Right renal pelvis (tissue), 4 donors: ENCODE results near the gene TRIM8. TPM values are rescaled to one million over a fixed set of nuclear protein-coding genes. Genes with fewer than 3 reads are reported as not detected.

Experiments used
- DNase-seq, 4 donors: peaks; one replicate each; pipeline ENCODE4 v3.0.0-alpha.2; 2013; ENCODE audit warnings: low read depth in 4 of 4, low spot score in 3 of 4, missing footprints in 1 of 4
- polyA plus RNA-seq, 4 donors: library from polyadenylated mRNA; unstranded; fragments of 120-200 nt; gene quantifications; one replicate each; pipeline ENCODE4 v1.2.1, GENCODE V29; 2013; ENCODE audit not compliant: insufficient read length in 4 of 4

Gene TRIM8
- polyA plus RNA-seq, 4 donors: 135 to 143 (median 136) TPM

GRCh38 chr10:102614888-102615287, 29.4 kb upstream of the TRIM8 start:
- DNase-seq: no peak

DNA sequence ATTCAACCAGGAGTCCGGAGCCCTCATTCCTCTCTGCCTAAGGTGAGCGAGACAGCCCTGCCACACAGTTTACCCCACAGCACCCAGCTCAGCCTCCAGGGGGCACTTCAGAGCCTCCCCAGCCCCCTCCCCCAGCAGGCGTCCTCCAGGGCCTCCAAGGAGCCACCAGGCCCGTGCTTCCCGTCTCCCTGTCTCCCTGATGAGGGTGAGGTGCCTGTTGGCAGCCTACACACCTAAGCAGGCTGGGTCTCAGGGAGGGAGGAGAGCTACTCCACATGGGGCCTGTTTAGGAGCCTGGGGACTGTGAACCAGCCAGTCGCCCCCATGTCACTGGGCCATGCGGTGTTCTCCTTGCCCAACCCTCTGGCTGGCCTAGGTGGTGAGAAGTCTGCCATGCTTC, 28.9 kb upstream of the TRIM8 start:
- DNase-seq: no peak

- DNase-seq: no peak
These were observed 28.1 kb upstream of the TRIM8 start for GRCh38 chr10:102616066-102616770.

- DNase-seq: no peak
These were observed 27.2 kb upstream of the TRIM8 start for GRCh38 chr10:102617041-102617440.

DNA sequence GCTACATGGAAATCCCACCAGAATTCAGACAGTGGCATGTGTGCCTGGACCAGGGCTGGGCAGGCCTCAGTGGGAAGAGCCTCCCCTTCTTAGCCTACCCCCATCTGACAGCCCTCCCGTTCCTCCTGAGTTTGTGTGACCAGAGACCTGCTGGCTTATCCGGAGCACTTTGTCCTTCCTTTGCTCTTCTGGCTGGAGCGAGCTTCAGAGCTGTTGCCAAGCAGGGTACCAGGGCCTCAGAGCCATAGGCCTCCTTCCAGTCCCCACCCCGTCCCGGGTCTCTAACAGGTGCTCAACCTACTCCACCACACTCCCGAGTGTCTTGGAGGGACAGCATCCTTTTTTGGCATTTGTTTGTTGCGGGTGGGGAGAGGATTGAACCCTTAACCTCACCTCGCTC, 26.5 kb upstream of the TRIM8 start:
- no peak for DNase-seq

GRCh38 chr10:102619281-102619981, 24.8 kb upstream of the TRIM8 start:
- DNase-seq: no peak

DNA sequence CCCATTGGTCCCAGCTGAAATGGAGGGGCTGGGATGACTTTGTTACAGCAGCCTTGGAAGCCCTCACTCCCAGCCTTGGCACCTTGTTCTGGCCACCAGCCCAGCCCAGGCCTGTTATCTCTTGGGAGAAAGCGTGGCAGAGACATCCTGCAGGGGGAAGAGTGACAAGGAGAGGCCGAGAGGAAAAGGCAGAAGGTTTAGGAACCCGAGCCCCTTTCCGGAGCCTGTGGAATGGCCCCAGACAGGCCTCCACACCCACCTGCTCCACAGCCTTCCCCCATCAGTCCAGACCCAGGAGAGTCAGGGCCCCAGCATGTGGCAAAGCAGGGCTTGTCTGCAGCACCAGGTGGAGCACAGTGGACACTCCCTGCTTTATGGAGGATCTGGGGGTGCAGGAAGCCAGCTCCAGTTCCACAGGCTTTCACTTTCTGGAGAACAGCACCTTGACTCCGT, 24.1 kb upstream of the TRIM8 start:
- no peak for DNase-seq

GRCh38 chr10:102620591-102621442, 23.5 kb upstream of the TRIM8 start:
- DNase-seq: no peak

DNA sequence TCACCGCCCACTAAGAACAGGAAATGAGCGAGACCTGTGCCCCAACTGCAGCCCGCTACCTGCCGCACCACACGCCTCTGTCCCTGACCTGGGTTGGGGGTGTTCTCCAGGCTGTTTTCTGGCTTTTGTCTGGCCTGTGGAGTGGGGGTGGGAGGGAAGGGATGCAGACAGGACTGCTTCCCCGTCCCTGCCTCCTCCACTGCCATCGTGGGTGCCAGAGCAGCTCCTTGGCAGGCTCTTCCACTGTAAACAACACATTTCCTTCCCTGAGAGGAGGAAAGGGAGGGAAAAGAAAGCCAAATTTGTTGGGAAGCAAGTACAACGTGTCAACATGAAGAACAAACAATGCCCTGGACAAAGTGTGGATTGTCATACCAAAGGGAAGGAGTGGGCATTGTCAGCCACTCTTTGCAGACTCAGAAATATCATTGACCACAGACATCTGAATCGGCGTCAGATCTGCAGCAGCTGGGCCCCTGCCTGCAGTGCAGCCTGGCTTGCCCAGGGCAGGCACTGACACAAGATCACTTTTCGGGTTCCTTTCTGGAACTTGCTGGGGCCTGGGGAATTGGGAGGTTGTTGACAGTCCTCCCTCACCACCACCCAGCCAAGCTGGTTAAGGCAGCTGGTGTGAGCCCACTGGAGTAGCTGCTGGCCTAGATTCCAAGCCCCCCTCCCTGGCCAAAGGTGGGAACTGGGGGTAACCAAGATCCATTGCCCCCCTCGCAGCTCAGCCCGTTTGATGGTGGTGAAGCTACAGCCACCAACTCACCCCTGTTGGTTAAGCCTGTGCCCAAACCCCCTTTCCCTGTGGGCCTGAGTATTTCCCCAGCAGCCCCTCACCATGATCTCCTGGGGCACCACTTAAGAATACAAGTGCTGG, 22.6 kb upstream of the TRIM8 start:
- DNase-seq: no peak

GRCh38 chr10:102624094-102624493, 20.2 kb upstream of the TRIM8 start:
- no peak for DNase-seq

DNA sequence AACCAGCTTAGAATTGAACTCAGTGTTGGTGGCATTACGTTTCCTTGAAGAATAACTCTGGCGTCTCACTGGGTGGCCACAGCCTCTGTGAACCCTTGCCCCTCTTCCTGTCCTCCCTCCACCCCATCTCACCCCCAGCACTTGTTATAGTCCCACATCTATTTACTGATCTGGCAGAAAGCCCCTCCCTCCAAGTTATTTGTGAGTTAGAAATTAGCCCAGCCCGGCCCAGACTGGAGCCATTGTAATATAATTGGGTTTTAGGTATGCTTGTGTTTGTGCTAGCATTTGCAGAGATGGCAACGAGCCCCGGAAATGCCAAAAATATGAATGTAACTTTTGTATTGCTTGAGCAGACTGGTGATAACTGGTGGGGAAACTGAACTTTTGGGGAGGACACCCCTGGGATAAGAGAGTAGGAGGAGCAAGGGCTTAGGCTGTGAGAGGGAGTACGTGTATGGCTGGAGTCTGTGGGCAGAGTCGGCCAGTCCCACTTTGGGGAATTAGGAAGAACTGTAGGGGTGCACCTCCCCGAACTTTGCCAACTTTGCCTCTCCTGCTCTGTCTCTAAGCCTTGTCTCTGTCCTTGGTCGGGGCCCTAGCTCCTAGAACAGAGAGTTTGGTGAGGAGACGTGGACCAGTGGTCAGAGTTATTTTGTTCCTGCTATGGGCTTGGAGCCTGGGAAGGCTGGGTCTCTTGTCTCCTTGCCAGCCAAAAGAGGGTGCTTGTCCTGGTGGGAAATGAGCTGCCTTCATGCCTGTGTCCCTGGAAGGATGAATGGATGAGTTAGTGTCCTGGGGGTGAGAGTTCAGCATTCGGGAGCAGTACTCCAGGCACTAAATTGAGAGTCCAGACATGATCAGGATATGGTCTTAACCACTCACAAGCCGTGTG, 19.3 kb upstream of the TRIM8 start:
- no peak for DNase-seq

DNA sequence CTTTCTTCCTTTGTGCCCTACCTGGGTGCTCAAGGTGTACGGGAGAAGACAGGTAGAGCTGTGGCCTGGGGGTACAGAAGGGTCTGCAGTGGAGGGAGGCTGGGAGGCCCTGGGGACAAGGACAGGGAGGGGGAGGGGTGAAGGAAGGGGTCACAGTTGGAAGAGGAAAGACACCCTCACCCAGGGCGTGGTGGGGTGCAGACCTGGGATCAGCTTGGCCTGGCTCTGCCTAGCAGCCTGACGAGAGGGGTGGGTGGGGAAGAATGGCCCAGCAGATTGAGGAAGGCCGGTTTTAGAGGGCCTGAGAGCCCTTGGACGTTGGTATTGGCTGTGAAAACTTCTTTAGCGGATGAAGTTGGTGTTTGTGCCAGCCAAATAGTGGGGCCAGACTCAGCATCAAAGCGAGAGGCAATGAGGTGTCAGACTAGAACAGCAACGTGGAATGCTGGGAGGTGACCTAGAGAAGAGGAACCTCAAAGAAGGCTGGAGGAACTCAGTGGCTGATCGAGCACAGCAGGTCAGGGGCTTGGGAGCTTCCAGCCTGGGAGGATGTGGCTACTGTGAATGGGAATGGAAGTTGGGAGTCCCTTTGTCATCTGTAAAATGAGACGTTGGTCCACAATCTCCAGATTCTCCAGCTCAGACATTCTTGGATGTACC, 18.1 kb upstream of the TRIM8 start:
- DNase-seq: no peak

GRCh38 chr10:102627291-102627735, 17.0 kb upstream of the TRIM8 start:
- no peak for DNase-seq

- no peak for DNase-seq
These were observed 16.5 kb upstream of the TRIM8 start for GRCh38 chr10:102627736-102628293.

DNA sequence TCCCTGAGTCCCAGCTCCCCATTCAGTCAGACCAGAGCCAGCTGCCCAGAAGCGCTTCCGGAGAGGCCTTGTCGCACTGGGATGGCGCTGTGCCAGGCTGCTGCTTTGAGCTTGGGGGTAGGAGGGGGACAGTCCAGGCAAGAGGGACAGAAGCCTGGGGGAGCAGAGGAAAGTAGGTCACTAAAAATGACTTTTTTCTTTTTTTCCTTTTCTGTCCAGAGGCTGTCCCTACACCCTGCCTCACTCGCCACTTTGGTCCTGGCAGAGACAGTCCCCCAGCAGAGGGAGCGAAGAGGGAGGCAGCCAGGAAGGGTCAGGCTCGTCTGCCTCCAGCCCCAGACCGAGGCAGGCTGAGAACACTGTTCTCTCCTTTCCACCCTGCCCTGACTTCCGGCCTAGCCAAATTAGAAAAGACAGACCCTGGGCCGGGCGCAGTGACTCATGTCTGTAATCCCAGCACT, 15.8 kb upstream of the TRIM8 start:
- no peak for DNase-seq

- DNase-seq: no peak
These were observed 14.3 kb upstream of the TRIM8 start for GRCh38 chr10:102629661-102630614.

- DNase-seq: no peak
These were observed 13.6 kb upstream of the TRIM8 start for GRCh38 chr10:102630663-102631062.
